Glutamatergic neuron (in vitro differentiated cells): ENCODE results near the gene MAN1A1. TPM values are rescaled to one million over a fixed set of nuclear protein-coding genes. Genes with fewer than 3 reads are reported as not detected.

Experiments used
- DNase-seq: peaks from one replicate; pipeline ENCODE4 v3.0.0; 2022
- H3K27ac Mint-ChIP-seq: one replicate; pipeline ENCODE4 v1.8.0; 2020; ENCODE audit warnings: mild to moderate bottlenecking, mixed read lengths, inconsistent platforms; ENCODE audit not compliant: unreplicated experiment
- H3K27me3 Mint-ChIP-seq: one replicate; pipeline ENCODE4 v1.8.0; 2020; ENCODE audit warnings: mild to moderate bottlenecking, moderate library complexity, mixed read lengths, inconsistent platforms; ENCODE audit not compliant: unreplicated experiment
- H3K36me3 Mint-ChIP-seq: one replicate; pipeline ENCODE4 v1.8.0; 2020; ENCODE audit warnings: mild to moderate bottlenecking, mixed read lengths, inconsistent platforms; ENCODE audit not compliant: unreplicated experiment
- H3K4me1 Mint-ChIP-seq: one replicate; pipeline ENCODE4 v1.8.0; 2020; ENCODE audit warnings: mild to moderate bottlenecking, low read depth, mixed read lengths, inconsistent platforms; ENCODE audit not compliant: unreplicated experiment
- H3K4me3 Mint-ChIP-seq: one replicate; pipeline ENCODE4 v1.8.0; 2020; ENCODE audit warnings: mild to moderate bottlenecking, mixed read lengths, inconsistent platforms; ENCODE audit not compliant: unreplicated experiment
- H3K9me3 Mint-ChIP-seq: one replicate; pipeline ENCODE4 v1.8.0; 2020; ENCODE audit warnings: mild to moderate bottlenecking, moderate library complexity, mixed read lengths, inconsistent platforms; ENCODE audit not compliant: unreplicated experiment
- total RNA-seq: library from RNA; stranded (reverse); fragmentation: NEBNext Ultra II Directional; extraction: Animal tissue kit (Norgen Biotek cat#: 25700); gene quantifications from one replicate; pipeline ENCODE4 v1.2.1, GENCODE V29; 2021; ENCODE audit not compliant: unreplicated experiment
- TF ChIP-seq, protein P1 (sequence below): fragments of 200-600 bp; sonication (generic); IDR thresholded peaks from one replicate; pipeline ENCODE4 v1.5.0; 2021; ENCODE audit not compliant: partially characterized antibody, unreplicated experiment

MAN1A1 gene
- total RNA-seq, 1 donor from 2014 or later: 10.5 TPM

DNA sequence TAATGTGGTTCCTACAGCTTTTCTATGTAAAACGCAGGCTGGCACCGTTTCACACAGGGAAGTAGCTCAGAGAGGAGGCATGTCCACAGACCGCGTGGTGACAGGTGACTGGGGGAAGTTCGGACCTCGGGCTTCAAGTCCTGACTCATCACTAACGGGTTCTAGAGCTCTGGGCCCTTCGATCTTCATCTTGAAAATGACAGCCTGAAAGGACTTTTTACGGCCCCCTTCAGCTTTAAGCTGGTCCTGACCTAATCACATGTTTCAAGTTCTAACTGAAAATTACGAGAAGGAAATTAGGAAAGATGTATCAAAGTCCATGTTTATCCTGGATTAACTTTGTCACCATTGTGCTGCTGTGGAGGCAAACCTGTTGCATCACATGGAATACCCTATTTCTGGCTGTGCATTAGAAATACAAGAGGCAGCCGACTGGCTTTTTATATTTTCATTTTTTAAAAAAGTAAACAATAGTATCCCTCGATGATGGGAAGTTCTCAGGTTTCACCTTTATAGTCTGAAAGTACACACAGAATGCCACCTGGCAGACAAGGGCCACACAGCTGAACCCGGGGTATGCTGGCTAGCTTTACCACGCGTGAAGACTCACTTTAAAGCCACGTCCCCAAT, 2.0 kb downstream of the MAN1A1 start:
- Mint-ChIP-seq H3K27ac (no peak overlapping the region), H3K4me1 (peaks cover 20% of the 10 kb centered on the region)

DNA sequence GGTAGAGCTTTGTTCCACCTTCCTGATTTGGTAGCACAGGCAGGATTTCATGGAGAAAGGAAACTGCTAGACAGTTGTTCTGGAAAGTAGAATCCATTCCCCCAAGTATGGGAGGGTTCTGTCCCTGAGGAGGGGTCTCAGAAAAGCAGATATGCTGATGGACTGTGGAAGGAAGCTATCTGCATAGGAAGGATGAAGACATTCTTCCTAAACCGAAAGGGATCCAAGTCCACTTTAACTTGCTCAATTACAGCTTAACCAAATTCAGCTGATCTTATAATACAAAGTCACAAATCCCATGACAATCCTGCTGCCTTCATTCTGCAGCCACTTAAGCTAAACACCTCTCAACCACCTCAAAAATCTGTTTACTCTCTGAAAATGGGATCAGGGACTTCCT, 2.6 kb downstream of the MAN1A1 start:
- Mint-ChIP-seq H3K27me3 (peaks cover 3% of the 10 kb centered on the region), H3K27ac (no peak overlapping the region), H3K4me1 (peaks cover 20% of the 10 kb centered on the region), H3K4me3 (peak overlapping the region; percentile 83), H3K9me3 (peaks cover 8% of the 10 kb centered on the region), H3K36me3 (peaks cover 4% of the 10 kb centered on the region)
- TF ChIP-seq, protein P1, sequence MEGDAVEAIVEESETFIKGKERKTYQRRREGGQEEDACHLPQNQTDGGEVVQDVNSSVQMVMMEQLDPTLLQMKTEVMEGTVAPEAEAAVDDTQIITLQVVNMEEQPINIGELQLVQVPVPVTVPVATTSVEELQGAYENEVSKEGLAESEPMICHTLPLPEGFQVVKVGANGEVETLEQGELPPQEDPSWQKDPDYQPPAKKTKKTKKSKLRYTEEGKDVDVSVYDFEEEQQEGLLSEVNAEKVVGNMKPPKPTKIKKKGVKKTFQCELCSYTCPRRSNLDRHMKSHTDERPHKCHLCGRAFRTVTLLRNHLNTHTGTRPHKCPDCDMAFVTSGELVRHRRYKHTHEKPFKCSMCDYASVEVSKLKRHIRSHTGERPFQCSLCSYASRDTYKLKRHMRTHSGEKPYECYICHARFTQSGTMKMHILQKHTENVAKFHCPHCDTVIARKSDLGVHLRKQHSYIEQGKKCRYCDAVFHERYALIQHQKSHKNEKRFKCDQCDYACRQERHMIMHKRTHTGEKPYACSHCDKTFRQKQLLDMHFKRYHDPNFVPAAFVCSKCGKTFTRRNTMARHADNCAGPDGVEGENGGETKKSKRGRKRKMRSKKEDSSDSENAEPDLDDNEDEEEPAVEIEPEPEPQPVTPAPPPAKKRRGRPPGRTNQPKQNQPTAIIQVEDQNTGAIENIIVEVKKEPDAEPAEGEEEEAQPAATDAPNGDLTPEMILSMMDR: no peak
- DNase-seq: no peak

More for the DNA sequence above, 2.0 kb downstream of the MAN1A1 start:
- no peak for DNase-seq
- Mint-ChIP-seq H3K27me3 (peaks cover 3% of the 10 kb centered on the region), H3K4me3 (peak overlapping the region; percentile 83), H3K36me3 (peaks cover 4% of the 10 kb centered on the region), H3K9me3 (peaks cover 8% of the 10 kb centered on the region)
- TF ChIP-seq, protein P1: no peak

DNA sequence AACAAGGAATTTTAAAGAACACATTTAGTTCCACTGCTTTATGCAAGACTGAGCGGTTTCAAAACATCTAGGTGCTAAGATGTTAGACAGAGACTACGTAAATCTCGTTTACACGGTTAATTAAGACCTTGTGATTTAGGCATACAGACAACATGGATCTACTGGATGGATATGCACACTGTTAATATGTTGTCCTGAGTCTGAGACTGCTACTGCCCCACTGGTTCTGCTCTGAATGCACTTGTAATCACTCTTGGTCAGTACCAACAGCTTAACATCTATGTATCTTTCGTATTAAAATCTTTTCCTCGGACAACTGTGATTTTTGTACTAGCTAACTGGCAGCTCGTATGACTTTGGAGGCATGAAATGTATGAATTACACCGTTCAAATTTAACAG, 3.1 kb downstream of the MAN1A1 start:
- H3K36me3 Mint-ChIP-seq: peaks cover 4% of the 10 kb centered on the region
- H3K9me3 Mint-ChIP-seq: peaks cover 8% of the 10 kb centered on the region
- TF ChIP-seq, protein P1: no peak
- H3K27me3 Mint-ChIP-seq: peaks cover 3% of the 10 kb centered on the region
- peak overlapping the region; percentile 83 for H3K4me3 Mint-ChIP-seq
- peaks cover 20% of the 10 kb centered on the region for H3K4me1 Mint-ChIP-seq
- no peak for DNase-seq
- H3K27ac Mint-ChIP-seq: no peak overlapping the region

DNA sequence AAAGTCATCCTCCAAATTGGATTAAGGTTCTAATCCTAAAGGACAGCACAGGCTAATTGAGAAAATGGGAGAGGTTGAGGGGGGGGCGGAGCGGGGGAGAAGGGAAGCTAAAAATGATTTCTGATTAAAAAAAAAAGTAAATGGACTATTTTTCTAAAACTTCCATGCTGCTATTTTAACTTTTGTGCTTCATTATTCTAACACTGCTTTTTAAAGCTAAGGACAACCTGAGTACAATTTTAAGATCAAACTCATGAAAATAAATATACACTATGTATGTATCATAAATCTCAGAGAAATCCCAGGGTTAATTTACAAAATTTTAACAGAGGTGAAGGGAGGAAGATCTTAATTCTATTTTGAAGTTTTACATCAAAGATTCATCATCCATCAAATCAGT, 4.4 kb downstream of the MAN1A1 start:
- TF ChIP-seq, protein P1: no peak
- H3K9me3 Mint-ChIP-seq: peaks cover 6% of the 10 kb centered on the region
- H3K27ac Mint-ChIP-seq: no peak overlapping the region
- no peak for DNase-seq
- no peaks in the 10 kb centered on the region for H3K27me3 Mint-ChIP-seq
- H3K4me1 Mint-ChIP-seq: peaks cover 20% of the 10 kb centered on the region
- peak overlapping the region; percentile 49 for H3K4me3 Mint-ChIP-seq
- H3K36me3 Mint-ChIP-seq: no peaks in the 10 kb centered on the region

DNA sequence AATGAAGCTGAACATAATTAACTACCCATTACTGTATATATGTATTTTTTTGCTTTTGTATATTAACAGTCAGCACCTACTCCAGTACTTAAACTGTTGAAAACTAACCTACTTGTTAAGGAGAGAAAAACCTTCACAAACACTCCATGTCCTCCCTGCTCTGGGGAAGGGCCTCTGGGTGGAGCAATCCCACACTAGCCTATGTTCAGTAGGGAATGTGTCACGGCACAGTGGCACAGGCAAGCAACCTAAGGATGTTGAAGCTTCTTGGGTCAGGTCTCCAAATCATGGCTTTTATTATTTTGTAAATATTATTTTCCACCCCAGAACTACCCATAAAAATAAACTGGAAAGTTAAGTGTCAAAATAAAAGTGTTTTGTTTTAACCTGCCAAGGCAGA, 5.3 kb downstream of the MAN1A1 start:
- peaks cover 20% of the 10 kb centered on the region for H3K4me1 Mint-ChIP-seq
- H3K27ac Mint-ChIP-seq: no peak overlapping the region
- peaks cover 6% of the 10 kb centered on the region for H3K9me3 Mint-ChIP-seq
- DNase-seq: no peak
- no peaks in the 10 kb centered on the region for H3K36me3 Mint-ChIP-seq
- TF ChIP-seq, protein P1: no peak
- H3K4me3 Mint-ChIP-seq: no peak overlapping the region
- no peaks in the 10 kb centered on the region for H3K27me3 Mint-ChIP-seq
